Measurements from ENCODE around the gene ACSL1.

- no peak for TF ChIP-seq EZH2 (IDR thresholded peaks at IDR 0.05; ENCODE audit: borderline replicate concordance)
- TF ChIP-seq, protein P1, sequence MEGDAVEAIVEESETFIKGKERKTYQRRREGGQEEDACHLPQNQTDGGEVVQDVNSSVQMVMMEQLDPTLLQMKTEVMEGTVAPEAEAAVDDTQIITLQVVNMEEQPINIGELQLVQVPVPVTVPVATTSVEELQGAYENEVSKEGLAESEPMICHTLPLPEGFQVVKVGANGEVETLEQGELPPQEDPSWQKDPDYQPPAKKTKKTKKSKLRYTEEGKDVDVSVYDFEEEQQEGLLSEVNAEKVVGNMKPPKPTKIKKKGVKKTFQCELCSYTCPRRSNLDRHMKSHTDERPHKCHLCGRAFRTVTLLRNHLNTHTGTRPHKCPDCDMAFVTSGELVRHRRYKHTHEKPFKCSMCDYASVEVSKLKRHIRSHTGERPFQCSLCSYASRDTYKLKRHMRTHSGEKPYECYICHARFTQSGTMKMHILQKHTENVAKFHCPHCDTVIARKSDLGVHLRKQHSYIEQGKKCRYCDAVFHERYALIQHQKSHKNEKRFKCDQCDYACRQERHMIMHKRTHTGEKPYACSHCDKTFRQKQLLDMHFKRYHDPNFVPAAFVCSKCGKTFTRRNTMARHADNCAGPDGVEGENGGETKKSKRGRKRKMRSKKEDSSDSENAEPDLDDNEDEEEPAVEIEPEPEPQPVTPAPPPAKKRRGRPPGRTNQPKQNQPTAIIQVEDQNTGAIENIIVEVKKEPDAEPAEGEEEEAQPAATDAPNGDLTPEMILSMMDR (IDR thresholded peaks at IDR 0.05; ENCODE audit: poor library complexity) = no peak
Measured at GRCh38 chr4:184782731-184783373, 42.9 kb downstream of the ACSL1 start.

All from hepatocyte (in vitro differentiated cells).